OCI-LY1 (cell line): ENCODE results near the gene CDC42BPA.

ENCODE experiments used
- CTCF ChIP-seq: fragments of 200-600 bp; sonication (generic), shearing (Covaris generic); IDR thresholded peaks from 2 replicates; pipeline ENCODE4 v1.5.1; 2017; ENCODE audit warnings: mild to moderate bottlenecking, antibody characterized with exemption, low read length, moderate library complexity, mixed read lengths
- EZH2 ChIP-seq: fragments of 200-600 bp; sonication (generic), shearing (Covaris generic); IDR thresholded peaks from 2 replicates; pipeline ENCODE4 v1.8.0; 2017; ENCODE audit warnings: borderline replicate concordance, mixed run types, mild to moderate bottlenecking, antibody characterized with exemption, low read length, moderate library complexity, mixed read lengths

GRCh38 chr1:227365473-227366431 is 47.5 kb upstream of the CDC42BPA start:
- TF ChIP-seq CTCF (no peak), EZH2 (no peak)
